Anterior cingulate cortex (tissue), 58 donors: ENCODE results near the gene MGAT5B.

Experiments used
- DNase-seq, 58 donors: peaks; one replicate each; lab custom pipeline; 2025; lab: John Stamatoyannopoulos, UW

MGAT5B gene

DNA sequence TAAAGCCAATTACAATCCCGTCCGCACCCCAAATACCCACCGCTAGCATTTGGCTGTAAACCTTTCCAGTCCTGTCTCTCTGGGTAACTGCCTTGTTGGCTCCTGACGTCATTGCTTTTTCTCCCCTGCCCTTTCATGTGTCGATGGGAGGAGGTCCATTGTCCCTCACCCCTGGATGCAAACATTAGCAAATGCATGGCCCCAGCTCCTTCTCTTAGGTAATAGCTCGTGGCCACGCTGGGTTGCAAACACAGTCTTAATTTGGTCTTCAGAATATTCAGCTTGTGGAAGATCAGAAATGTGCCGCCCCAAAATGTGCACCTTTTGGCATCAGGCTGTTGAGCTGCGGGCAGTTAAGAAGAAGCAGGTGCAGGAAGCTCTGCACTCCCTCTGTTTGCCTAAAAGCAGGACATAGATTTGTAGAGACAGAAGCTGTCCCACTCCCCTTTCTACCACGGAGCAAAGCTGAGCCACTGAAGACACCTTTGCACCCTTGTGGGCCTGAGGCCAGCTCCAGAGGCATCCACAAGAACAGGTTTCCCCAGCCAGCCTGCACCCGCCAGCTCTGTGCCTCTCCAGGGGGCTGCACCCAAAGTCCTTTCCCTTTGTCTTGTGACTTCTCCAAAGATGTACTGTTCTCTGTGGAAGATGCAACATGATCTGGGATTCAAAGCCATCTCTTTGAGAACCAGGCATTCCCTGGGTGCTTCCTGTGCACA, 127.3 kb downstream of the MGAT5B start:
- no peak for DNase-seq

- DNase-seq: peak in 2 of 58 donors; percentile 6 to 14
These were observed 128.8 kb downstream of the MGAT5B start for GRCh38 chr17:76996741-76997694.

GRCh38 chr17:76997981-76998531, 129.9 kb downstream of the MGAT5B start:
- no peak for DNase-seq

DNA sequence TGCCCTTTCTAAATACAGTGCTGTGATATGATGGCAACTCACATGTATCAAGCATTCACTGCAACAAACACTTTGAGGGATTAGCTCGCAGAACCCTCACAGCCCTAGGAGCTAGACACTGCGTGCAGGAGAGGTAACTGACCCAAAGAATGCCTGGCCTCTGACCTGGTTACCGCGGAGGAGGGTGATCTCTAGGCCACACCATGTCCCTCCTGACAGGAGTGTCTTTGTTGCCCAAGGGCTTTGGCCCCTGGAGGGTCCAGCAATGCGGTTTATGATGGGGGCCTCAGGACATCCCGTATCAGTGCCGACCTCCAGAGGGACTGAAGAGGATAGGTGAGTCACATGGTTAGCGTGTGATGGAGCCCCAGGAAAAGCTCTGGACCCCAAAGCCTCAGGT, 130.6 kb downstream of the MGAT5B start:
- no peak for DNase-seq
